WTC11 (cell line): ENCODE data around the gene PIK3IP1.

Source experiments
- ATF1 ChIP-seq: sonication (generic); formaldehyde crosslinking; IDR thresholded peaks from 2 replicates; pipeline ENCODE4 v1.8.1; 2023; ENCODE audit warnings: mild to moderate bottlenecking, moderate library complexity, missing genetic modification reagents
- ATF2 ChIP-seq: sonication (generic); formaldehyde crosslinking; IDR thresholded peaks from 2 replicates; pipeline ENCODE4 v1.8.1; 2022; ENCODE audit warnings: low read depth, missing genetic modification reagents, borderline replicate concordance
- CREM ChIP-seq: sonication (generic); formaldehyde crosslinking; IDR thresholded peaks from 2 replicates; pipeline ENCODE4 v1.8.1; 2022; ENCODE audit warnings: mild to moderate bottlenecking, missing genetic modification reagents, moderate library complexity
- CTCF ChIP-seq: fragments of 200-600 bp; IDR thresholded peaks from 2 replicates; pipeline ENCODE4 v1.8.0; 2022; ENCODE audit warnings: antibody characterized with exemption
- ESRRA ChIP-seq: sonication (generic); formaldehyde crosslinking; IDR thresholded peaks from 2 replicates; pipeline ENCODE4 v1.8.1; 2022; ENCODE audit warnings: mild to moderate bottlenecking, missing genetic modification reagents, borderline replicate concordance
- MAX ChIP-seq: sonication (generic); formaldehyde crosslinking; IDR thresholded peaks from 2 replicates; pipeline ENCODE4 v1.8.0; 2022; ENCODE audit warnings: mild to moderate bottlenecking, missing genetic modification reagents
- SMAD3 ChIP-seq: sonication (generic); formaldehyde crosslinking; IDR thresholded peaks from 2 replicates; pipeline ENCODE4 v1.8.0; 2022; ENCODE audit warnings: missing genetic modification reagents, mild to moderate bottlenecking, borderline replicate concordance
- SP1 ChIP-seq: sonication (generic); formaldehyde crosslinking; conservative IDR thresholded peaks from 2 replicates; pipeline ENCODE4 v1.8.1; 2022; ENCODE audit warnings: missing genetic modification reagents
- ZBTB43 ChIP-seq: sonication (generic); formaldehyde crosslinking; IDR thresholded peaks from 2 replicates; pipeline ENCODE4 v1.8.1; 2023; ENCODE audit warnings: mild to moderate bottlenecking, missing genetic modification reagents

- TF ChIP-seq ESRRA (CRISPR knock-in tag) (no peak), MAX (CRISPR knock-in tag) (no peak), CTCF (no peak), ZBTB43 (CRISPR knock-in tag) (no peak), SMAD3 (CRISPR knock-in tag) (no peak), ATF1 (CRISPR knock-in tag) (no peak), ATF2 (no peak), CREM (CRISPR knock-in tag) (no peak), SP1 (no peak)
Observed at GRCh38 chr22:31259798-31260473, 32.4 kb downstream of the PIK3IP1 start.
